Keratinocyte (primary cell): ENCODE results near the gene IL31RA. TPM values are rescaled to one million over a fixed set of nuclear protein-coding genes. Genes with fewer than 3 reads are reported as not detected.

Source experiments
- DNase-seq: peaks from one replicate; pipeline ENCODE4 v3.0.0-alpha.2; 2011; ENCODE audit warnings: low read depth, missing footprints, low spot score
- FAIRE-seq: peaks from 2 replicates; lab custom pipeline; 2011; peaks lifted over from hg19 to GRCh38; lab: Jason Lieb, UNC
- H2AFZ ChIP-seq: 2 replicates; pipeline ENCODE4 v1.6.0; 2012; ENCODE audit warnings: low read length, control low read depth, inconsistent platforms; ENCODE audit not compliant: control insufficient read depth
- H3K27ac ChIP-seq: 2 replicates; pipeline ENCODE4 v1.5.1; 2011; ENCODE audit warnings: low read length; ENCODE audit not compliant: control insufficient read depth, insufficient read depth
- H3K27me3 ChIP-seq: 3 replicates; pipeline ENCODE4 v1.6.0; 2011; ENCODE audit warnings: low read length; ENCODE audit not compliant: control insufficient read depth, insufficient read depth; ENCODE audit errors: extremely low read depth
- H3K36me3 ChIP-seq, 2 experiments: 2 replicates in 1 of 2; 3 replicates in 1 of 2; pipeline ENCODE4 v1.5.1; 2011; ENCODE audit warnings: low read length in 2 of 2, mild to moderate bottlenecking in 1 of 2; ENCODE audit not compliant: control insufficient read depth in 2 of 2, insufficient read depth in 2 of 2; ENCODE audit errors: extremely low read depth in 1 of 2
- H3K4me1 ChIP-seq: 3 replicates; pipeline ENCODE4 v1.5.1; 2011; ENCODE audit warnings: low read length; ENCODE audit not compliant: control insufficient read depth, insufficient read depth; ENCODE audit errors: extremely low read depth
- H3K4me2 ChIP-seq: 3 replicates; pipeline ENCODE4 v1.6.0; 2011; ENCODE audit warnings: low read depth, low read length; ENCODE audit not compliant: control insufficient read depth, insufficient read depth; ENCODE audit errors: extremely low read depth
- H3K4me3 ChIP-seq, 3 experiments: fragments of 200-600 bp in 1 of 3; sonication (generic) in 1 of 3; 2 replicates in 2 of 3; 3 replicates in 1 of 3; pipeline ENCODE4 v1.5.1; 2011 to 2016; ENCODE audit warnings: low read length in 3 of 3, mild to moderate bottlenecking in 3 of 3, control low read depth in 2 of 3, inconsistent platforms in 1 of 3, low read depth in 1 of 3, mixed read lengths in 1 of 3, mixed run types in 1 of 3, moderate library complexity in 1 of 3; ENCODE audit not compliant: control insufficient read depth in 2 of 3, insufficient read depth in 2 of 3; ENCODE audit errors: extremely low read depth in 1 of 3
- H3K79me2 ChIP-seq: 2 replicates; pipeline ENCODE4 v1.6.0; 2012; ENCODE audit warnings: low read length; ENCODE audit not compliant: control insufficient read depth, insufficient read depth
- H3K9ac ChIP-seq: 3 replicates; pipeline ENCODE4 v1.6.0; 2011; ENCODE audit warnings: low read length; ENCODE audit not compliant: control insufficient read depth, insufficient read depth; ENCODE audit errors: extremely low read depth
- H3K9me1 ChIP-seq: 3 replicates; pipeline ENCODE4 v1.6.0; 2011; ENCODE audit warnings: low read length; ENCODE audit not compliant: control insufficient read depth, insufficient read depth; ENCODE audit errors: extremely low read depth
- H3K9me3 ChIP-seq: 2 replicates; pipeline ENCODE4 v1.5.1; 2012; ENCODE audit warnings: low read depth, low read length; ENCODE audit not compliant: control insufficient read depth
- H4K20me1 ChIP-seq: 3 replicates; pipeline ENCODE4 v1.6.0; 2011; ENCODE audit warnings: low read length; ENCODE audit not compliant: control insufficient read depth, insufficient read depth; ENCODE audit errors: extremely low read depth
- CTCF ChIP-seq, 3 experiments: IDR thresholded peaks in 1 of 3; conservative IDR thresholded peaks in 1 of 3; optimal IDR thresholded peaks in 1 of 3; 2 replicates in 2 of 3; 3 replicates in 1 of 3; pipeline versions ENCODE3 to v1.5.1; 2011; ENCODE audit warnings: low read length in 3 of 3, mild to moderate bottlenecking in 3 of 3, moderate library complexity in 2 of 3, control low read depth in 1 of 3, inconsistent platforms in 1 of 3; ENCODE audit not compliant: insufficient read depth in 2 of 3; ENCODE audit errors: extremely low read depth in 1 of 3
- EZH2 ChIP-seq: IDR thresholded peaks from one replicate; pipeline ENCODE4 v1.6.1; 2012; ENCODE audit warnings: inconsistent platforms, mild to moderate bottlenecking, low read length, moderate library complexity
- dilution Hi-C: fragments of 300-500 bp; cut with MboI; formaldehyde crosslinking; loops from one replicate; pipeline ENCODE4 v1.7.0; 2020; ENCODE audit warnings: low sequenced_read_pairs; ENCODE audit not compliant: extremely low pct_ligation_motif_present
- polyA plus RNA-seq, 5 experiments: library from polyadenylated mRNA; depleted of rRNA in 3 of 5; stranded (reverse) in 3 of 5; stranded (forward) in 1 of 5; unstranded in 1 of 5; fragments of >200 nt; gene quantifications; 1 replicate in 1 of 5; 2 replicates in 3 of 5; 3 replicates in 1 of 5; pipeline versions ENCODE4 v1.2.1 to v1.2.3, GENCODE V29; 2011 to 2012; ENCODE audit warnings: missing spikeins in 2 of 5, low read depth in 1 of 5, low replicate concordance in 1 of 5

Gene IL31RA
- polyA plus RNA-seq, 1 donor (not counting 4 experiments of a cell fraction or from before 2014, with no cell fraction given): 6.0 TPM

- Histone ChIP-seq H3K79me2 (no peaks in the 10 kb centered on the region), H3K4me2 (no peak overlapping the region), H3K36me3 (no peaks in the 10 kb centered on the region), H3K9me3 (no peaks in the 10 kb centered on the region), H3K27me3 (no peaks in the 10 kb centered on the region), H3K4me3 (no peak overlapping the region), H4K20me1 (no peaks in the 10 kb centered on the region), H2AFZ (no peak overlapping the region), H3K27ac (no peak overlapping the region), H3K4me1 (no peaks in the 10 kb centered on the region), H3K9me1 (no peaks in the 10 kb centered on the region), H3K9ac (no peak overlapping the region)
- no peak for DNase-seq
- TF ChIP-seq EZH2: no peak
- dilution Hi-C loops: no loop called here
- no peak for FAIRE-seq
Measured at GRCh38 chr5:55925181-55925580, 74.0 kb downstream of the IL31RA start.

DNA sequence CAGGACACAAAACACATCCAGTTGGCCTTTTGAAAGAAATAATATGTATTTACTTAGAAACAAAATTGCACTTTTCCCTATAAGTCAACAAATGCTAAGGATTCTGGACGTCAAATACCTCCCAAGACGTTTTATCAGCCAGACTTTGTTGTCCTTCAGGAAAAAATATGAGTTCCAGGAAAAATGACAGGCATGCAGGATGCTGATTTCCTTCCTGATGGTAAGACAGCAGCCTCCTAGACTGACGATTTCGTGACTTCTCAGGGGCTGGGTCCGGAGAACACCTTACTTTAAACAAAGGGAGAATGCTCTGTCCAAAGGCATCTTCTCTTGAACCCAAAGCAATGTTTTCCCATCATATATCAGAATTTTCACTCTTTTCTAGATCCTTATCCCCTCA lies 74.6 kb downstream of the IL31RA start:
- H3K36me3 ChIP-seq: no peaks in the 10 kb centered on the region
- H4K20me1 ChIP-seq: no peaks in the 10 kb centered on the region
- no peaks in the 10 kb centered on the region for H3K9me3 ChIP-seq
- no peak overlapping the region for H3K4me2 ChIP-seq
- dilution Hi-C loops: no loop called here
- no peaks in the 10 kb centered on the region for H3K4me1 ChIP-seq
- TF ChIP-seq EZH2 (no peak), CTCF (optimal IDR thresholded peaks at IDR 0.05 in 1 of 3, IDR thresholded peaks at IDR 0.05 in 1 of 3, conservative IDR thresholded peaks at IDR 0.05 in 1 of 3; ENCODE audit: extremely low read depth in 1 of 3, insufficient read depth in 2 of 3, low read length in 3 of 3) (no peak)
- H3K27me3 ChIP-seq: no peaks in the 10 kb centered on the region
- DNase-seq (no peak), FAIRE-seq (no peak)
- no peak overlapping the region for H3K27ac ChIP-seq
- no peak overlapping the region for H3K4me3 ChIP-seq
- no peak overlapping the region for H3K9ac ChIP-seq
- H2AFZ ChIP-seq: no peak overlapping the region
- no peaks in the 10 kb centered on the region for H3K9me1 ChIP-seq
- H3K79me2 ChIP-seq: no peaks in the 10 kb centered on the region

DNA sequence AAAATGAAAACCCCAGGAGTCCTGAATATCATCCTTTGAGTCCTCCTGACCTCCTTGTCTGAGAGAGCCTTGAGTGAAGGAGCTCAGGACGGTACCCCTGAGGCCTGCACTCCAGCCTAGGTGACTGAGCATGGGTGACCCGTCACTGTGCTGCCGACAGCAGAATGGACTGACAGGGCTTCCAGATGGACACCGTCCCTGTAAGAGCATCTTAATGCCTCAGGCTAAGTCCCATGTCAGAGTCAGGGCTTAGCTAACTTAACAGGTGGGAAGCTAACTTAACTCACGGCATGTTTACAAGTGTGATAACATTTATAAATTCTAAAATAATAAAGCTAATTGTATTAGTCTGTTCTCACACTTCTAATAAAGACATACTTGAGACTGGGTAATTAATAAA lies 75.3 kb downstream of the IL31RA start:
- no peaks in the 10 kb centered on the region for H3K4me1 ChIP-seq
- no peak overlapping the region for H3K27ac ChIP-seq
- H2AFZ ChIP-seq: no peak overlapping the region
- FAIRE-seq (no peak), DNase-seq (no peak)
- no peak overlapping the region for H3K4me2 ChIP-seq
- no peak overlapping the region for H3K9ac ChIP-seq
- H3K9me3 ChIP-seq: no peaks in the 10 kb centered on the region
- dilution Hi-C loops: no loop called here
- no peaks in the 10 kb centered on the region for H3K27me3 ChIP-seq
- H3K36me3 ChIP-seq: no peaks in the 10 kb centered on the region
- H3K4me3 ChIP-seq: no peak overlapping the region
- no peaks in the 10 kb centered on the region for H4K20me1 ChIP-seq
- no peaks in the 10 kb centered on the region for H3K79me2 ChIP-seq
- no peaks in the 10 kb centered on the region for H3K9me1 ChIP-seq
- TF ChIP-seq CTCF (optimal IDR thresholded peaks at IDR 0.05 in 1 of 3, IDR thresholded peaks at IDR 0.05 in 1 of 3, conservative IDR thresholded peaks at IDR 0.05 in 1 of 3; ENCODE audit: extremely low read depth in 1 of 3, insufficient read depth in 2 of 3, low read length in 3 of 3): no peak
- no peak for TF ChIP-seq EZH2
